GM18499 (cell line): ENCODE results near the gene HS3ST4.
"Not testable (repeated sequence)": the region's sequence is repeated elsewhere in the genome, so short reads cannot be mapped to it uniquely, and the experiment has no call there.

Source experiments
- ATAC-seq: cut with Tn5 transposase; IDR thresholded peaks from one replicate; pipeline ENCODE4 v1.9.1; 2021; ENCODE audit warnings: moderate number of reproducible peaks; ENCODE audit not compliant: insufficient read depth, unreplicated experiment

Gene HS3ST4

DNA sequence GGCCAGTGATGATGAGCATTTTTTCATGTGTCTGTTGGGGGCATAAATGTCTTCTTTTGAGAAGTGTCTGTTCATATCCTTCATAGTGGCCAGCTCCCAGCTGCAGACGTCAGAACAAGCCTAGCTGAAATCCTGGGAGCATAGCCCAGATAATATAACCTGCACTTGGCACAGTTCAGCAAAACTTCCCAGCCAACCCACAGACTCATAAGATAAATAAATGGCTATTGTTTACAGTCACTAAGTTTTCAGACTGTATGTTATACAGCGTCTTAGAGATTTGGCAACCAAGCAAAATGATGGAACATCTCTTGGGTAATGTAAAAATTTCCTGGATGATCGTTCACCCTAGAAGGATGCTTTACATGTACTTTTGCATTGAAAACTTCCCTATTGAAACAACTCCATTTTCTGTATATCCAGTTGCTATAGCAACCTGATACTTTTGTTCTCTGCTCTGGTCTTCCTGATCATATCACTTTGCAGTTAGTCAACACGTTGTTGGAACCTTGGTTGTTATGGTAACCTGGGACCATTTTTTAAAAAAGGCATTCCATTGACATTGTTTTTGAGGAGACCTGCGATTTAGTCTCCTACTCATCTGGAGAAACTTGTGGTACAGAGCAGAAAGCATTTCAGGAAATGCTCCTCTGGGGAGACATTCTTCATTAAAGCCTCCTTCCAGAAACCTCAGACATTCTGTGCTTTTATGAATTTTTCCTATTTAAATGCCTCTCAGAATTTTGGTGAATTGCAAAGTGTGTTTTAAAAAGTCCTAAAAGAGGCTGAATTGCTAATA is 378.7 kb downstream of the HS3ST4 start:
- no peak for ATAC-seq

DNA sequence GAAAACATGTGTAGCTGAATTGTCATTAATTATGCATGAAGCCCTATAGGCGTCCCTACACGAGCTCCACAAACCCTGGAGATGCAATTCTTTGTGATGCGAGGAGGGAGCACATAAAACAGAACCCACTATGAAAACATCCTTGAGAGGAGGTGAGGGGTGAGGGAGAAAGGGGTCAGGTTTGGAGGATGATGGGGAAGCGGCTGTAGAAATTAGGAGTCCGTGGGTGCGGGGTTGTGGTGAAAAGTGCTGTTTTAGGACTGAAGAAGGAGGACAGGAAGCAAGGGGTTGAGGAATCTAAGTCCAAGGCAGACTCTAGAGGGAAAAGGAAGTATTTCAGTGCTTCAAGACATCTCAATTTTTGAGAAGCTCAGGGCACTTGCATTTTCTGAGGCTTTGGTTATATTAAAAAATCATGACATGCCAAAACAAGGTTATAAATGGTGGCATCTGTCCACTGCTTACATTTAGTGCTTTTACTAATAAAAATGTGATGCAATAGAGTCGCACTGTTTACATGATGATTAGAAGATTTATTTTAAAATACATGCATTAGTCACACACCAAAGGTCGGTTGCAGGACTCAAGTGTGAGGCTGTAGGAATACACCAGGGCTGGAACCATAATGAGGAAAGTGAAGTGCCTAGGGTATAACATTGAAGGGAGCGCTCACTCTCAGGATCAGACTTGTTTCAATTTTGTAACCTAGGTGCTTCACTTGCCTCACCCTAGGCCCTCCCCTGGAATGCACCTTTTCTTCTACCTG is 379.5 kb downstream of the HS3ST4 start:
- no peak for ATAC-seq

DNA sequence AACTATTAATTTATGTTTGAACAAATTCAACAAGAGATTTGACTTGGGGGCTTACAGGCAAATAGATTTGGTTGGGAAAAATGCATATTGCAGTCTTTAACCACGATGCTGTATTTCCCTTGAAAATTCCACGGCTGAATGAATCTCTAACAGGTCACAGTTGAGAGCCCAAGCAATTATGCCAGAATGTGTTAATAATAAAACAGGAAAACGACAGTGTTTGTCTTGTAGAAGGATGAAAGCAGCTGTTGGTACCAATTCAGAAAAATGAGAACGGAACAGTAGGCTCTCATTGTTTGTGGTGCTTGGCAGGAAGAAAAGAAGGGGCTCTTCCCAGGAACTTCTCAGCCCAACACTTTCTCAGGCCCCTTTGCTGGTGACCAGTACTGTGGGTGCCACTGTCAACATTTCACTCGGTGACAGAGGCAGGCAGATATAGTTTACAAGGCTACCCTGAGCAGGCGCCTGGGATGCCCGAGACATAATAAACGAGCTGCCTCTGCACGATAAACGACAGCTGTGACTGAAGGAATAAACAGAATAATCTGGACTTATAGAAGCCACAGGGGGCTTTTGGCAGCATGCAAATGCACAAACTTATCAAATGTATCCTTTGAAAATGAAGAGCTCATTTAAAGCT is 387.1 kb downstream of the HS3ST4 start:
- no peak for ATAC-seq

DNA sequence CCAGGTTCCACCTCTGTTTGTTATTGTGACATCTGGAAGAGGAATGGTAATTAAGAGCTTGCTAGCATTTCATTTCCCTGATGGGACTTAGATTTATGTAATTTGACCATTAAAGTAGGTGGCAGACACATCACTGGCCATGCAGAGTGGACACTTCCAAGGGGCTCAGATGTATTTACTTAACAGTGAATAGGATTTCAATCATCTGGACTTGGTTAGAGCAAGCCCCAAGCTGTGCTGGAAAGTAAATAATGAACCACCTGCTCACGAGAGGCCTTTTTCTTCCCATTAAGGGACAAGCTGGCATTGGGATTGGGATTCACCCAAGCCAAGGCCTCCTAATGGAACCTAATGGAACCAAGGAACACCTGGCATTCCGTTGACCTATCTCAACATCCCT is 395.3 kb downstream of the HS3ST4 start:
- no peak for ATAC-seq

DNA sequence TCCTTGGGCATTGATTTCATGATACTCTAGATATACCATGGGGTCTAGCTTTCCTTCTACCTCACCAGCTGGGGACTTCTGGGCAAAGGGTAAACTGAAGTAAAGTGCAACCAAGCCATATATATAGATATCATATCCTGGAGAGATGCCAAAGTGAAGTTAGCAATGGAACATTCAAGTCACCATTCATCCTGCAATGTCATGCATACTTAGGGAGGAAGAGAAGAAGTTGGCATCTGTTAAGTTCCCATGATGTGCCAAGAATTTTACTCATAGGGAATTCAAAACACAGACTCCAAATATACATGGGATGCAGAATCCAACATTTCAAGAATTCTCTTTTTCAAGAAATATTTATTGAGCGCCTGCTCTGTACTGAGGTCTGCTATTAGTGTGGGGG is 399.8 kb downstream of the HS3ST4 start:
- ATAC-seq = no peak

DNA sequence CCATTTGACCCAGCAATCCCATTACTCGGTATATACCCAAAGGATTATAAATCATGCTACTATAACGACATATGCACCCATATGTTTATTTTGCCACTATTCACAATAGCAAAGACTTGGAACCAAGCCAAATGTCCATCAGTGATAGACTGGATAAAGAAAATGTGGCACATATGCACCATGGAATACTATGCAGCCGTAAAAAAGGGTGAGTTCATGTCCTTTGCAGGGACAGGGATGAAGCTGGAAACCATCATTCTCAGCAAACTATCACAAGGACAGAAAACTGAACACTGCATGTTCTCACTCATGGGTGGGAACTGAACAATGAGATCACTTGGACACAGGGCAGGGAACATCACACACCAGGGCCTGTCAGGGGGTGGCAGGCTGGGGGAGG is 406.4 kb downstream of the HS3ST4 start:
- ATAC-seq = not testable (repeated sequence)

DNA sequence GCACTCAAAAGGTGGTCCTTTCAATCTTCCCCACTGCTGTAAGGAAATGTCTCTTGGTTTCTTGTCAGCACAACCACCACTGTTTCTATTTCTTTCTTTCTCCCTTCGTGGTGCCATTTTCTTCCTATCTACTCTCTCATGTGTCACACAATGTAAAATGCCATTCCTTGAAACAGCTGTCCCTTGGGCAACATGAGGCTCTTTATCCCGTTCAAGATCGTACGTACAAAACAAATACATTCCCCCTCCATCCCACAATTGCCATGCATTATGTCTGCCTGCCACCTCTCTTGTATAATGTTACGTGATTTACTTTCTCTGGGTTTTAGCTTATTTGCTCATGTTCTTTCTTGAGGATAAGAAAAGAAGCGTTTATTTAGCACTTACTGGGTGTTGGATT is 410.6 kb downstream of the HS3ST4 start:
- no peak for ATAC-seq

DNA sequence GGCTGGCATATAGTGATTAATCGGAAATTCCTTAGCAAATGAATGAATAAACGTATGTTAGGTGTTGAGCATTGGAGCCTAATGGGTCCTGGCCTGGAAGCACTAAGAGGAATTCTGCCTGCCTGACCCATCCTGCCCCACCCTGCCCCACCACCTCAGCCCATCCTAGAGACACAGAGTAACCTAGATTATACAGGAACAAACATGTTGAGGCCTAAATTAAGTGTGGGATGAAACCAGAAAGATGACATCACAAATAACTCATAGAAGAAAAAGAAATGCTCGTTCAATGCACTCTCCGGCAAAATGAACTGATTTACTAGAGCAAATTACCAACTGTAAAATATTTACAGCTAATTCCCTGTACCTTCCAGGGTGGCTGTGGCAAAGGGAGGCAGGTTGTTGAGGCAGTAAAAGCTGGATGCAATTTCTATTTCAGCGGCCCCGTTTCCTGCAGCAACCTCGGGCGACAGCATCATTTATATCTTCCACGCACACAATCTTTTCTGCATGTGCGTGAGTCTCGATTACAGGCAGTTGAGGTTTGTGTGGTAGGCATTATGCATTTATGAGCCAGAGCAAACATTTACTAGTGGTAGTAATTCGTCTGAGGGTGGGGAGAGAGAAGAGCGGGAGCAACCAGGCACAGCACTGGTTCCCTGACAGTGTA is 417.2 kb downstream of the HS3ST4 start:
- no peak for ATAC-seq

DNA sequence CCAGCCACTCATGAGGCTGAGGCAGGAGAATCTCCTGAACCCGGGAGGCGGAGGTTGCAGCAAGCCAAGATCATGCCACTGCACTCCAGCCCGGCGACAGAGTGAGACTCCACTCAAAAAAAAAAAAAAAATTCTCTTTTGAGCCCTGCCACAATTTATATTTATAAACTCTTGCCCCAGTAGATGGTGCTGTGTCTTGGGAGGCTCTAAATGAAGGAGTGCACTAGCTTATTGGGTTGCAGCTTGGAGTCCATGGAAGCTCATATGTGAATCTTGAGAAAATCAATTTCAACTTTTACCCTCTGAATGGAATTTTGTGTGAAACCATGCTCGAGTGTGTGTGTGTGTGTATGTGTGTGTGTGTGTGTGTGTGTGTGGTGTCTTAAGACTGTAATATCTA is 420.1 kb downstream of the HS3ST4 start:
- no peak for ATAC-seq

DNA sequence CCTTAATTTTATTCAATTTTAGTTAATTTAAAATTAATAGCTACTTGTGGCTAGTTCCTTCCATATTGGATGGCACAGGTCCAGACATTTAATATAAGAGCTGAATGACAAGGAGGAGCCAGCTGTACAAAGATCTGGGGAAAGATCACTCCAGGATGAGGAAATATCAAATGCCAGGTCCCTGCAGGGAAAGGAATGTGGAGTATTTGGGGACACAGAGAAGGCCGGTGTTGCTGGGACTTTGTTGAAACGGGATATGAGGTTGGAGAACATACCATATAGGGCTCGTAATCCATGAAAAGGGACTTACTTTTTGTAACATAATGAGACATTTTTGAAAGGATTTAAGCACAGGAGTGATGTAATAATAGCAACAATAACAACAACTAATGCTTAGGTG is 426.8 kb downstream of the HS3ST4 start:
- ATAC-seq = no peak

DNA sequence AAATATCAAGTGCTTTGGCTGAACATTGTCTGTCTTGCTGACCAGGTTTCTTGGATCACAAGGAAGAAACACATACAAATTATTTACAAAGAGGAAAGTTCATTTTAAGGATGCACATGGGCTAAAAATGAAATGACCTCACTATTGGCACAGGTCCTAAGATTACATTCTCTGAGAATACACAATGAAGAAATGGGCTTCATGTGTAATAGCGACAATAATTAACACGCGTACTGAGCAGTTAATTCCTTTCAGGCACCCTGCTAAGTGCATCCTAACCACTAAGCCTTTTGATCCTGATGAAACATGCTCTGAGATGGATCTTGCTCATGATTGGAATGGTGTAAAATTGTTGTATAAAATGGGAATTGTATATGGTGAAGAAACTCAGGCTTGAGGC is 429.0 kb downstream of the HS3ST4 start:
- no peak for ATAC-seq

DNA sequence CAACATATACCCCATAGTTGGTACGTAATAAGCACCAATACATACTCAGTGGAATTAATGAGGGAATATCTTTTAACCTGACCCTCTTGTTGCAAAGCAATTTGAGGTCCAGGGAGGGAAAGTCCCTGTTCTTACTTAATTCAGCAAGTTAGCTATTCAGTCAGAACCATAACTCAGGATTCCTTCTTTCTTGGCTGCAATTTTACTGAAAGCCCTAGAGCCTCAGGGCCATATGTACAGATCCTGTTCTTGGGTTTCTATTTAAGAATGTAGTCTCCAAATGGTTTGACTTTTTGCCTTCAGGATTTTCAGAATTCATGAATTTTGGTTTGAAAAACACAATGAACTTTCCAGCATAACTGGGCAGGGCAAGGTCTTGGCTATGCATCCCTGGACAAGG is 436.5 kb downstream of the HS3ST4 start:
- ATAC-seq = no peak

DNA sequence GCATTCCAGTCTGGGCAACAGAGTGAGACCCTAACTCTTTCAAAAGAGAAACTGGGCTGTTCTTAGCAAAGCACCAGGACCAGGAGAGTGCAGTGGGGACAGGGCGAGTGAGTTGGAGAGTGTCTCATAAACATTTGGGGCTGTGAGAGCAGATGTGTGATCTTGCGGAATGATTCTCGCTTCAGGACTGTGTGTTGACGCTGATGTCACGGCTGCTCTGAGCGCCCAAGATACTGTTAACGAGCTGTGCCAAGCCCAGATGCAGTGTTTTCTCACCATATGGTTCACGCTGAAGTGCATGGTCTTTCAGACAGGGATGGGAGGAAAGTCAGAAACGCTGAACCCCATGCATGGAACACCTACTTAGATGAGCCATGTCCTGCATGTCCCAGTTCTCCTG is 438.2 kb downstream of the HS3ST4 start:
- ATAC-seq = no peak

DNA sequence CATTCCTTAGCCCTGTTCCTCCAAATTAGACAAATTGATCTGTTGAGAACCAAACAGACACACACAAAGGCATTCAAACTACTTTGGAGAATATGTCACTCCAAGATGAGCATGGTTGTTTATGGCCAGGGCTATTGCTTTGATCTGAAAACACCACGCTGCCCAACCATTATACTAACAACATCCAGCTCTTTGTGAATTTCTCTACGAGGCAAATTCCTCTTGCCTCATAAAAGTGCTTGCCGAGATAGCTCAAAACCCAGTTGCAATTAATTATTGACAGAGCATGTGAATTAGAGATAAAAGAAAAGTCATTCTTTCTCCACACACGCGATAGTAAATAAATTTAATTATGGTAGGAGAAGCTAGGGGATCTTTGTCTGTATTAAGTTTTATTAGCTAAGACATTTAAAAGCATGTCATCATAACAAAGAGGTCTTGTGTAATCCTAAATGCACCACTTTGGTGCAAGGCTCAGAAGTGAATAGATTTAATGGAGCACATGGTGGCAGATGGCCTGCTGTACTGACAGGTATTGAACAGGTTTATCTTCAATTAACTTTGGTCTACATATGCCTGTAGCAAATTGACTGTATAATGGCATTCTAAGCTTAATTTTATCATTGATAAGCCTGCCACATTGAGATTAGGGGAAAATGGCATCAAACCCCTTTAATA is 441.8 kb downstream of the HS3ST4 start:
- no peak for ATAC-seq

DNA sequence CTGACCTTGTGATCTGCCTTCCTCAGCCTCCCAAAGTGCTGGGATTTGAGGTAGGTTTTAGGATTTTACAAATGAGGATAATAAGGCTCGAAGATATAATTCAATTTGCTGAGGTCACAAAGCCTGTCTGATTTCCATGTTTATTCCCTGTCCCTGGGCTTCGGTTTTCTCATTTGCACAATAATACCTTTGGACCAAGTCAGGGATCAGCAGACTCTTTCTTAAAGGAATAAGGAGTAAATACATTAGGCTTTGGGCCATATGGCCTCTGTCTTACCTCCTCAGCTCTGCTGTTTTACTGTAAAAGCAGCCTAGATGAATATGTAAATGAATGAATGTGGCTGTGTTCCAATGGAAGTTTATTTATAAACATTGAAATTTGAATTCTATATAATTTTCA is 442.8 kb downstream of the HS3ST4 start:
- no peak for ATAC-seq

DNA sequence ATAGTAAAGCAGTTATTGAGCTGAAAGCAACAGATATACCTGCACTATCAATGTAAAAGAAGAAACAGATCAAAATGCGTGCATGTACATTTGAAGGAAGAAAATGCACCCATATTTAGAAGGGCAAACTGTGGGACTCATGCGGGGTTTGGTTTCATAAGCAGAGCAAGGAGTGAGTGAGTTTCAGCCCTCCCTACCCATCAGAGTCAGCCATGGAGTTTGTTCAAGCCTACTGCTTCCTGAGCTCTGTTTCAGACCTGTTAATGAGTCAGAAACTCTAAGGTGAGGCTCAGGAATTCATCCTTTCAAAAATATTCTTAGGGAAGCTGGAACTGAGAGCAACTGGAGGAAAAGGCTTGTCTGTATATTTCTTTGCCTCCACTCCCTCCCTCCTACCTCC is 446.2 kb downstream of the HS3ST4 start:
- no peak for ATAC-seq

DNA sequence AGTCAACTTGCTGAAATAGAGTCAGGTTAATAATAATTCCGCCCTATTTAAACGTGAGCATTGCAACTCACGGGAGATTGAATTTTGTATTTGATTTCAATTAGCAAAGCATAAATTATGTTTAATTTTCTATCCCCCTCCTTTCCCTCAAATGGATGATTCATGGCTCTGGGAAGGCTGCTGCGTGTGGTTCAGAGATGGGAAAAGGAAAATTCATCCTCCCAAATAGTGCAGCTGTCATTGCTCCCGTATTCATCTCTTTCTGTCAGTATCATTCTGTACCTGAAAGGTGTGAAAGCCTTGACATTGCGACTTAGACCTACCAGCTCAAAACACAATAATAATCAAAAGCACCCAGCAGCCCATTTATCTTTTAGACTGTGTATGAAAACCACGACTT is 447.3 kb downstream of the HS3ST4 start:
- ATAC-seq = no peak

DNA sequence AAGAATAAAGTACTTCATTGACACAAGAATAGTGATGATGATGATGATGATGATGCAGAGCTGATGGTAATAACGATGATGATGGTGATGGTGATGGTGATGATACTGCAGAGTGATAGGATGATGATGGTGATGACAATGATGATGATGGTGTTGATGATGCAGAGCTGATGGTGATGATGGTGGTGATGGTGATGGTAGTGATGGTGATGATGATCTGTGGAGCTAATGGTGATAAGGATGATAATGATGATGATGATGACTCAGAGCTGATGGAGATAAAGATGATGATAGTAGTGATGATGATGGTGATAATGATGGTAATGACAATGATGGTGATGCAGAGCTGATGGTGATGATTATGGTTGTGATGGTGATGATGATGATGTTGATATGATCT is 448.1 kb downstream of the HS3ST4 start:
- ATAC-seq = no peak

DNA sequence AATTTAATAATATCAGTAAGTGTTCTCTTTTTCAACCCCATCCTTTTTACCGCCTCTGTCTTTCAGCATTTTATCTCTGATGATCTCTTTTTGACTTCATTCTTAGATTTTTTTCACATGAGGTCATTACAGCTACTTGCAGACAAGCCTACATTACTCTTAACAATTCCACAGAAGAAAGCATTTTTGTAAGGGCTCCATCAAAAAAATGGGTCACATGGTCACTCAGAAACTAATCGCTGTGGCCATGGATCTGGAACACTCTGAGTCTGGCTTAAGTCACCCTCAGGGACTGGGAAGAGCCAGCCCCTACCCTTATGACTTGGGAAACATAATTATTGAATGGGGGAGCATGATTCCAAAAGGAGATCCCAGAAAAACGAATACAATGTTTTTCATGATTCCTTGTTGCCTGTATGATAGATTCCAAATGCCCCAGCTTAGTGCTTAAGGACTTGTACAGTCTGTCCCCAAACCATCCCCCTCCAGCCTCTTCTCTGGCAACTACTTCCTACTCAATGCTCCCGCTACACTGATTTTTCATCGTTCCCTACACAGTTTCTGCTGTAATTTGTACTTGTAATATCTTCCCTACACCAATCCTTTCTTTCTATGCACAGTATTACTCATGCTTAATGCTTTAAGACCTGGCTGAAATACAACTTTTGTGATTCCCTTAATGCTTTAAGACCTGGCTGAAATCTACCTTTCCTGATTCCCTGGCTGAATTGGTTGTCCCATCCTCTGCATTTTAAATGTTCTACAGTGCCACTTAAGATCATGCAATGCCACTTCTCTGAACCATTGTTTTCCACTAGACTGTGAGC is 457.8 kb downstream of the HS3ST4 start:
- no peak for ATAC-seq
